OCI-LY1 (cell line): ENCODE results near the gene CPEB1.

Experiments used
- H2AFZ ChIP-seq: fragments of 200-600 bp; sonication (generic), shearing (Covaris generic); 2 replicates; pipeline ENCODE4 v1.6.0; 2014; ENCODE audit warnings: antibody characterized with exemption, mild to moderate bottlenecking, low read length
- H3F3A ChIP-seq: fragments of 200-600 bp; sonication (generic), shearing (Covaris generic); 2 replicates; pipeline ENCODE4 v1.6.0; 2014; ENCODE audit warnings: mild to moderate bottlenecking, antibody characterized with exemption, low read length, moderate library complexity; ENCODE audit not compliant: insufficient read depth
- H3K27ac ChIP-seq: fragments of 200-600 bp; sonication (generic); 2 replicates; pipeline ENCODE4 v1.5.1; 2014; ENCODE audit warnings: low read length, mixed run types, mild to moderate bottlenecking, low read depth; ENCODE audit not compliant: poor library complexity, severe bottlenecking
- H3K27me3 ChIP-seq: fragments of 200-600 bp; sonication (generic); 2 replicates; pipeline ENCODE4 v1.6.0; 2014; ENCODE audit warnings: antibody characterized with exemption, mild to moderate bottlenecking, low read length, moderate library complexity; ENCODE audit not compliant: insufficient read depth
- H3K36me3 ChIP-seq: fragments of 200-600 bp; sonication (generic); 2 replicates; pipeline ENCODE4 v1.6.1; 2014; ENCODE audit warnings: mild to moderate bottlenecking, antibody characterized with exemption, low read length, moderate library complexity, mixed read lengths; ENCODE audit not compliant: insufficient read depth
- H3K4me1 ChIP-seq: fragments of 200-600 bp; sonication (generic); 2 replicates; pipeline ENCODE4 v1.5.1; 2014; ENCODE audit warnings: mild to moderate bottlenecking, low read length, moderate library complexity; ENCODE audit not compliant: insufficient read depth, severe bottlenecking
- H3K4me2 ChIP-seq: fragments of 200-600 bp; sonication (generic), shearing (Covaris generic); 2 replicates; pipeline ENCODE4 v1.6.1; 2014; ENCODE audit warnings: low read length
- H3K4me3 ChIP-seq: fragments of 200-600 bp; sonication (generic); 2 replicates; pipeline ENCODE4 v1.5.1; 2014; ENCODE audit warnings: low read length, low read depth, mild to moderate bottlenecking, mixed read lengths; ENCODE audit not compliant: poor library complexity, severe bottlenecking
- H3K79me2 ChIP-seq: fragments of 200-600 bp; shearing (Covaris generic); 2 replicates; pipeline ENCODE4 v1.6.1; 2016; ENCODE audit warnings: mixed run types, low read length, mixed read lengths; ENCODE audit not compliant: insufficient read depth
- H3K9ac ChIP-seq: fragments of 200-600 bp; sonication (generic), shearing (Covaris generic); 2 replicates; pipeline ENCODE4 v1.6.1; 2014; ENCODE audit warnings: mild to moderate bottlenecking, low read length, mixed read lengths
- H3K9me2 ChIP-seq: fragments of 200-600 bp; sonication (generic), shearing (Covaris generic); 2 replicates; pipeline ENCODE4 v1.6.1; 2014; ENCODE audit warnings: low read depth, mild to moderate bottlenecking, low read length, mixed read lengths
- H3K9me3 ChIP-seq: fragments of 200-600 bp; shearing (Covaris generic); 2 replicates; pipeline ENCODE4 v1.6.1; 2014; ENCODE audit warnings: low read length, mixed read lengths
- H4K20me1 ChIP-seq: fragments of 200-600 bp; sonication (generic), shearing (Covaris generic); 2 replicates; pipeline ENCODE4 v1.6.0; 2016; ENCODE audit warnings: mild to moderate bottlenecking, low read length; ENCODE audit not compliant: insufficient read depth
- CTCF ChIP-seq: fragments of 200-600 bp; sonication (generic), shearing (Covaris generic); IDR thresholded peaks from 2 replicates; pipeline ENCODE4 v1.5.1; 2017; ENCODE audit warnings: mild to moderate bottlenecking, antibody characterized with exemption, low read length, moderate library complexity, mixed read lengths
- EZH2 ChIP-seq: fragments of 200-600 bp; sonication (generic), shearing (Covaris generic); IDR thresholded peaks from 2 replicates; pipeline ENCODE4 v1.8.0; 2017; ENCODE audit warnings: borderline replicate concordance, mixed run types, mild to moderate bottlenecking, antibody characterized with exemption, low read length, moderate library complexity, mixed read lengths

Gene CPEB1

DNA sequence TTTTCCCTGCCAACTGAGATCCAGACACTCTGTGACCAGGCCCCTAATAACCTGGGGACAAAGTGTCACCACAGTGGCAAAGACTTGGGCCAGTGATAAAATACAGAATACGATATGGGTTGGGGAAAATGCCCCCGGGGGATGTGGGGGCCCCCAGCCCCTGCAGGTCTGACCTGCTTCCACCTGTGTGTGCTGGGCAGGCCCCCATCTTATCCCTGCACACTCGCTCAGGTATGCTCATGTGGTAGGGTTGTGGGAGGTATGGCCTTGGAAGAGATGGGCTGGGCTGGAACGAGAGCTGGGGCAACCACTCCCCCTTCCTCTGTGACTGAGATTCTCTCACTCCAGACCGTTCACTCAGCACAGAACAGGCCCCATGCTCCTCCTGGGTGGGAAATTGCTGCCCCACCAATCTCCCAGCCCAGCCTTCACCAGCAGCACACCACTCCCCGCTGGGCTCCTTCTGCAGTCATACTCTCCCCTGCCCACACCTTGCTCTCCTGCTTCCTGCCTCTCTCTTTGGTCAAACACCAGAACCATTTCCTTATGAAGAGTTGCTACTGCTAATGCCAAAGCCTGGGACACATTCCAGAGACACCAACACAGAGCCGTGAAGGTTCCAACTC, 9.6 kb upstream of the CPEB1 start:
- Histone ChIP-seq H3K4me1 (no peaks in the 10 kb centered on the region), H2AFZ (no peak overlapping the region), H4K20me1 (no peaks in the 10 kb centered on the region), H3K9ac (no peak overlapping the region), H3K27me3 (no peaks in the 10 kb centered on the region), H3K9me2 (no peaks in the 10 kb centered on the region), H3K79me2 (no peaks in the 10 kb centered on the region), H3K36me3 (no peaks in the 10 kb centered on the region), H3K4me2 (no peak overlapping the region), H3K27ac (no peak overlapping the region), H3F3A (no peaks in the 10 kb centered on the region), H3K4me3 (no peak overlapping the region), H3K9me3 (no peaks in the 10 kb centered on the region)
- no peak for TF ChIP-seq EZH2
- TF ChIP-seq CTCF, result no peak

GRCh38 chr15:82655606-82656005, 8.4 kb upstream of the CPEB1 start:
- Histone ChIP-seq H3K27me3 (no peaks in the 10 kb centered on the region), H3K9ac (no peak overlapping the region)
- no peak for TF ChIP-seq CTCF
- no peak for TF ChIP-seq EZH2

GRCh38 chr15:82653483-82654168, 6.5 kb upstream of the CPEB1 start:
- Histone ChIP-seq H3K9me3 (no peaks in the 10 kb centered on the region), H4K20me1 (no peaks in the 10 kb centered on the region), H3K9me2 (no peaks in the 10 kb centered on the region), H3K27me3 (no peaks in the 10 kb centered on the region), H3K4me3 (no peak overlapping the region), H3K4me2 (no peak overlapping the region), H3F3A (no peaks in the 10 kb centered on the region), H3K36me3 (no peaks in the 10 kb centered on the region), H3K9ac (no peak overlapping the region), H3K79me2 (no peaks in the 10 kb centered on the region), H2AFZ (no peak overlapping the region), H3K4me1 (no peaks in the 10 kb centered on the region), H3K27ac (no peak overlapping the region)
- TF ChIP-seq EZH2, result no peak
- no peak for TF ChIP-seq CTCF

More at GRCh38 chr15:82655606-82656005, 8.4 kb upstream of the CPEB1 start:
- H3K27ac ChIP-seq, result no peak overlapping the region
- H2AFZ ChIP-seq, result no peak overlapping the region
- H3K4me1 ChIP-seq, result no peaks in the 10 kb centered on the region
- H3K79me2 ChIP-seq, result no peaks in the 10 kb centered on the region
- H3F3A ChIP-seq, result no peaks in the 10 kb centered on the region
- no peak overlapping the region for H3K4me2 ChIP-seq
- H3K9me3 ChIP-seq, result no peaks in the 10 kb centered on the region
- no peak overlapping the region for H3K4me3 ChIP-seq
- no peaks in the 10 kb centered on the region for H4K20me1 ChIP-seq
- H3K9me2 ChIP-seq, result no peaks in the 10 kb centered on the region
- no peaks in the 10 kb centered on the region for H3K36me3 ChIP-seq
